GM19438 (cell line): ENCODE data around the gene CFAP97.
"Not testable (repeated sequence)": the region's sequence is repeated elsewhere in the genome, so short reads cannot be mapped to it uniquely, and the experiment has no call there.

Source experiments
- ATAC-seq: cut with Tn5 transposase; IDR thresholded peaks from one replicate; pipeline ENCODE4 v1.9.1; 2021; ENCODE audit warnings: low read depth; ENCODE audit not compliant: unreplicated experiment

Gene CFAP97

GRCh38 chr4:185203486-185204237 is at the start of gene CFAP97:
TSS of gene CFAP97 (minus strand) at chr4:185204000. CDS start at chr4:185191196, 12,804 bp downstream.
- ATAC-seq = peak; percentile 50

- no peak for ATAC-seq
These were observed 45.3 kb upstream of the CFAP97 start for GRCh38 chr4:185249105-185249504.

GRCh38 chr4:185248393-185249039 is 44.7 kb upstream of the CFAP97 start:
- no peak for ATAC-seq

- ATAC-seq = no peak
These were observed 43.4 kb upstream of the CFAP97 start for GRCh38 chr4:185247151-185247550.

- ATAC-seq = no peak
These were observed 42.7 kb upstream of the CFAP97 start for GRCh38 chr4:185246453-185246852.

DNA sequence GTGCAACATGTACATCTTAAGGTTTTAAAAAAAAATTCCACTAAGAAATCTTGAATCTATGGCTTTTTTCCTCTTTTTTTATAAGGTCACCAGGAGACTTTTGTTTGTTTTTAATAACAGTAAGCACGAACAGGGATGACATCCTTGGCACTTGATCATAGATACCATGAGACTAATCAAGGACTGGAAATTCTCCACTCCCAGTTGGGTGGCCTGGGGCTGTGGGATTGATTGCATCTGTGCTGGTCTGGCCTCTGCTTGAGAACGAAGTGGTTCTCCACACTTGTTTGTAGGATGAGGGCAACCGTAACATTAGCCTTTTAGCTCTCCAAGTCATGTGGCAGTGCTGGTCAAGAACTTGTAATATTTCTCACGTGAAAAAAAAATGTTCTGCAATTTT is 41.0 kb upstream of the CFAP97 start:
- ATAC-seq = no peak

- ATAC-seq = no peak
These were observed 40.1 kb upstream of the CFAP97 start for GRCh38 chr4:185243879-185244278.

GRCh38 chr4:185242749-185243533 is 39.1 kb upstream of the CFAP97 start:
- ATAC-seq = no peak

GRCh38 chr4:185240486-185240885 is 36.7 kb upstream of the CFAP97 start:
- not testable (repeated sequence) for ATAC-seq

DNA sequence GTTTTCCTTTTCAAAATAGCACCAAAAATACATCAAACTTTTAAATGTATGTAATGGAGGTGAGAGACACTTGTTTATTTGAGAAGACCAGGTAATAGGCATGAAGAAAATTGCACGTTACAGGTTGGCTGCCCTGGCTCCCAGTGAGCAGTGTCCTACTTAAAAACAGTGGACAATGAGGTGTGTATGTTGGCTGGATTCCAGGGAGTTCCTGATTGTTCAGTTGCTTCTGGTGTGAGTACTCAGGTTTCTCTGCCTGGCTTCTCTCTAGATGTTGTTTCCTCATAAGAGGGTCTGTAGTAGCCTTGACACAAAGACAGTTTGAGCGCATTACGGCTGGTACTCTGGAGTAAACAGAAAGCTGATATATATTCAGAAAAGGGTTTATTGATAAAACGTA is 35.0 kb upstream of the CFAP97 start:
- ATAC-seq = no peak

GRCh38 chr4:185238215-185238681 is 34.4 kb upstream of the CFAP97 start:
- ATAC-seq = no peak

DNA sequence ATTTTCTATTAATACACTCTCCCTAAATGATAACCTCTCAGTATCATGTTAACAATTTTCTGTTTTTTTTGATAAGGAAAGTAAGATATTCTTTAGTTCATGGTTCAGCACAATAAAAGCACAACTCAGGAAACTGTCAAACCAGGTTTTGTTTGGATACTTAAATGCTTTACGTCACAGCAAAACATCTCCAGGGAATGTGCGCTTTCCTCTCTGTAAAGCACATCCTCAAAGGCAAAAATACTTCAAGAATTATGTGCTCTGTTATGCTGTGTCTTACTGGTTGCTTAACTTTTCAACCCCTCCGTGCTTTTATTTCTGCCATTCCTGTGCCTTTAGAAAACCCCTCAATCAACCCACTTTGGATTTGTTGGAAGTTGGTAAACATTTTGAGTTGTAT is 33.4 kb upstream of the CFAP97 start:
- no peak for ATAC-seq

DNA sequence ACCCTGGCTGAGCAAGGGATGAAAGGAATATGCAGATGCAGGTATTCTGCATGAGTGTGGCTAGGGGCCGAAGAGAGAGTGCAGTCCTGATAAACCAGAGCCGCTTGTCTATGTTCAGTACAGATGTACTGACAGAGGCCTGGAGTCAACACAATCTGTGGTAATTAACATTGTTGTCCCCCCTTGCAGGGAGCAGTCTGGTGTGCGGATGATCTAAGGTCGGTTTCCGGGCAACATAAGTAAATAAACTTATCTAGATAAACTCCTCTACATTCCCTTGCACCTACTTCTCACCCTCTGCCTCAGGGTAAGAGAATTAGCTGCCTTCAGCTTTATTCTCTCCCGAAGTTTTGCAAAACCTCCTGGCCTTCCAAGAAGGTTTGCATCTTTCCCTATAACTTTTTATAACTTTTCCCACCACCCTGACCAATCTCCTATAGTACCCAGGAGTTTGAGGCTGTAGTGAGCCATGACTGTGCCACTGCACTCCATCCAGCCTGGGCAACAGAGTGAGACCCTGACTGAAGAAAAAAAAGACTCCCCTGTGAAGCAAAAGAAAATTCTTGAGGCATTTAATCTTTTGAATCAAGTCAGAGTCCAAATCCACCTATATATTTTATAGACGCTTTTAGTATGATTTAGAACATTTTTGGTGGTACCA is 32.2 kb upstream of the CFAP97 start:
- no peak for ATAC-seq

DNA sequence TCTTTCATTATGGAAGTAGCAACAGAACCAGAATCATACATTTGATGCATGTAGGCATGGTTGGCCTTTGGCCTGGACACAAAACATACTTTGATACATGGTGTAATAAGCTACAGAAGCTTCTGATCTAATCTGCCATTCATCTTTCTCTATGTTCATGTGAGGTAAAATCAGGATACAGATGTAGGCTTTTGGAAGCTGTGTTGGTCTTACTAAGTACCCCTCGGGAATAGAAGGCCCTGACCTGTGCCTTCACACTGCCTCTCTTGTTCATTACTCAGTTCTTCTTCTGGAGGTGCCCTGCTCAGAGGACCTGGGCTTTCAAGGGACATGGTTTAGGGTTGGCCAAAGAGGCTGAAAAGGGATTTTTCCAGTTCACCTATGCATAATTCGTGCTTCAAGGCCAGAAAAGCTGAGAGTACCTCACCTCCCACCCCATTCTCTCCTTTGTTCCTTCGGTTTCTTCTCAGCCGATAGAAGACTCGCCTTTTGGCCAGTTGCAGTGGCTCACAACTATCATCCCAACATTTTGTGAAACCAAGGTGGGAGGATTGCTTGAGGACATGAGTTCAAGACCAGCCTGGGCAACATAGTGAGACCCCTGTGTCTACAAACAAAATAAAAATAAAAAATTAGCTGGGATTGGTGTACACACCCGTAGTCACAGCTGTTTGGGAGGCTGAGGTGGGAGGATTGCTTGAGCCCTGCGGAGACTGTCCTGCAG is 31.5 kb upstream of the CFAP97 start:
- ATAC-seq = no peak

DNA sequence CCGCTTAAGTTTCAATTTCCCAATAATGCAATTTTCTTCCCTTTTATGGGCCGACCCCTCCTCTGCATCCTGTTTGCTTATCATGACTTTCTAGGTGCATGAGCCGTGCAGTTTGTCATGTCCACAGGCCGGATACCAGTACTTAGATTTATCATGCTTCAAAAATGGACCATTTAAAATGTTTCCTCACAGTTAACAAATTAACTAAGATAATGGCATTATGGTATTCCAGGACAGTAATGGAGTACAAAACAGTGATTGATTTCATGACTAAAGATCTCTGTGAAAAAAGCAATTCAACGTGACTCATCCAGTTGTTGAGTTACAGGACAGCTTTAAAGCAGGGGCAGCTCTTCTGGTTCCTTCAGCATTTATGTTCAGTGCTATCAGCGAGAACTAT is 28.6 kb upstream of the CFAP97 start:
- no peak for ATAC-seq

DNA sequence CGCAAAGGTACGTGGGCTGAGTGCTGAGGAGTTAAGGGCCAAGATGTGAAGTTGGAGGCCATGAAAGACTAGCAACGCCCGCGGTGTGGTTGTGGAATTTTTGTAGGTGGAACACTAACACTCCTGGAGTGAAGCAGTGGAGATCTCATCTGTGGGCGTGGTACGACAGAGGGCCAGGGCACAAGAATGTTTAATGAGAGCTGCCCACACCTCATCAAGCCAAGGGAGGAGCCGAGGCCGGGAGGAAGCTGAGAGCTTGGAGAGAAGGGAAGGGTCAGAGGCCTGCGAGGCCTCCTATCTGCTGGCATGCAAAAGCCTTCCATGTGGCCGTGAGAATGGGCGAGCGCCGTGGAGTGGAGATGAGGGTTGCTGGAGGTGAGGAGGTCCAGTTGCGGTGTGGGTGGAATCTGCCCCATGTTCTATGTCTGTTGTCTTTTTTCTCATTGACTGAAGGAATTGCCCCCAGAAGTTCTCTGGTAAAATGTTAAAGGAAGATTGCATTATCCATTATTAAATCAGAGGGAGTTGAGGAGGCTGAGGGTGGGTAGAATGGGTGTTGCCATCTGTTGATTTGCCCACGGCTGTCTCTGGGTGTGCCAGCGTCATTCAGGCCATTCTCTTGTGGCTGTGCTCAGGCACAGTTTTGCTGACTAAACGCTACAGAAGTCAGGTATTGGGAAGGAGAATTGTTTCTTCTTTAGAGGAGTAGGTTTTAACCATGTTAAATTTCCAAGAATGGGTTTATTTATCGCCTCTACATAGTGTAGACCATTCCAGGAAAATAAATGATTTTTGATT is 25.4 kb upstream of the CFAP97 start:
- no peak for ATAC-seq

GRCh38 chr4:185227713-185228278 is 24.0 kb upstream of the CFAP97 start:
- no peak for ATAC-seq

GRCh38 chr4:185227131-185227551 is 23.3 kb upstream of the CFAP97 start:
- ATAC-seq = no peak

GRCh38 chr4:185225940-185226339 is 22.1 kb upstream of the CFAP97 start:
- no peak for ATAC-seq
